HL-60/S4 treated with phorbol 12-myristate 13-acetate at 8.2 ng/mL for 4 days and 3 days (cell line): ENCODE data around the gene ACSF2.

Experiments
- in situ Hi-C: fragments of 300-500 bp; cut with MboI; formaldehyde crosslinking; loops from 2 replicates; pipeline ENCODE4 v1.15.0; 2022; ENCODE audit warnings: low sequenced_read_pairs

ACSF2 gene

DNA sequence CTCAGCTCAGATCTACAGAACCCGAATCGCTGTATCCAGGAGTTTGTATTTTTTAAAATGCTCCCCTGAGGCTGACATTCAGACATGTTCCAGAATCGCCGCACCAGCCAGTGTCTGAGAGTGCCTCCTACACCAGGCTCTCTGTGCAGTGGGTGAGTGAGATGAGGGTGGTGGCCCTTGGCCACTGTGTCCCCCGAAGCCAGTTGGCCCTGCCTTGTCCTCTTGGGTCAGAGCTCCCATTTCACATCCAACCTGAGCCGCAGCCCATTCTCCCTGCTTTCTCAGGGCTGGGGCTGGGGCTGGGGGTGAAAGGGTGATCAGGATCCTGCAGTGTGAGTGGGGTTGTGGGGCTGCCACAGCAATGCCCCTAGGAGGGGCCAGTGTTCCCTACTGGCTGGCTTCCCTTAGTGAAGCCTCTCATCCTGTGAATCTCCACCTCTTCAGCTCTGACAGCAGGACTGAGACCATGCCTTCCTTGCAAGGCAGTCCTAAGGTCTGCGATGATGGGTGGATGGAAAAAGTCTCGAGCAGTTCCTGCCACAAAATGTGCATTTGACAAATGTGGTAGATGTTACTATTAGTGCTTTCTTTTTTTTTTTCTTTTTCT, 69.3 kb downstream of the ACSF2 start:
- in situ Hi-C loops: no loop called here

DNA sequence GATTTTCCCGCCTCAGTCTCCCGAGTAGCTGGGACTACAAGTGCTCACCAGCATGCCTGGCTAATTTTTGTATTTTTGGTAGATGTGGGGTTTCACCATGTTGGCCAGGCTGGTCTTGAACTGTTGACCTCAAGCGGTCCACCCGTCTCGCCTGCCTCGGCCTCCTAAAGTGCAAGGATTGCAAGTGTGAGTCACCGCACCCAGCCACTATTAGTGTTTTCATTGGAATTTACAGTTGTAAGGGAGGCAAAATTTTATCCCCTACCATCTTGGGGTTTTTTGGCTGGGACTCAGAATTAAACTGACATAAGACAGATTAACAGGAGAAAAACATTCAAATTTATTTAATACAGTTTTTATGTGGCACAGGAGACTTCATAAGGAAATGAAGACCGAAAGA, 69.9 kb downstream of the ACSF2 start:
- in situ Hi-C loops: no loop called here

DNA sequence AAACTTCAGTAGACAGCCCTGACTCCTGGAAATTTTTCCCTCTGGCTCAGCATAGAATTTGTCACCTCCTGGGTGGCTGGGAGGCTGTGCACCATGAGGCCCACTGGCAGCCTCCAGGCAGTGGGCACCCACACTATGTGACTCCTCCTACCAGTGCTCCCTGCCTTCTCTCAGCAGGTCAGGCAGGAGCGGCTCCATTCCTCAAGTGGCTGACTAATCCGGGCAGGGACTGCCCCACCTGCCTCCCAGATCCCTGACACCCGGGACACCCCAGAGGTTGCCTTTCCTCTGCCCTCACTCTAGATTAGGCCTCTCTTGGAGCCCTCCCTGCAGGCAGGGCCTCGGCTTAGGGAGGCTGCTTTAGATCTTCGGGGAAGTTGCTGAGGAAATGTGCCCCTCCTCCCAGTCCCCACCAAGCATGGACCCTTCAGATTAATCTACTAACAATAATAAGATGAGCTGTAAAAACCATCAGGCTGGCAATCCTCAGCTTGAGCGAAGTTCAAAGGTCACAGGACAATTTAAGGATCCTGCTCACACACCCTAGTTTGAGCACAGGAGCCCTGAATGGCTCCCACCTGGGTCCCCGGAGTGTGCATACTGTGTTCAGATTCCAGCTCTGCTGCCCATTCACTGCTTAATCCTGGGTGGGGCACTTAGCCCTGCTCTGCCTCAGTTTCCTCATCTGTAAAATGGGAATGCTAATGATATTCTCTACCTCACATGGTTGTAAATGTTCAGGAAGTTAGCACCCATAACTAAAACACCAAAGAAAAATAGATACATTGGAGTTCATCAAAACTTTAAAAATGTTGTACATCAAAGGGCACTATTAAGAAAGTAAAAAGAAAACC, 72.2 kb downstream of the ACSF2 start:
- in situ Hi-C loops: no loop called here

DNA sequence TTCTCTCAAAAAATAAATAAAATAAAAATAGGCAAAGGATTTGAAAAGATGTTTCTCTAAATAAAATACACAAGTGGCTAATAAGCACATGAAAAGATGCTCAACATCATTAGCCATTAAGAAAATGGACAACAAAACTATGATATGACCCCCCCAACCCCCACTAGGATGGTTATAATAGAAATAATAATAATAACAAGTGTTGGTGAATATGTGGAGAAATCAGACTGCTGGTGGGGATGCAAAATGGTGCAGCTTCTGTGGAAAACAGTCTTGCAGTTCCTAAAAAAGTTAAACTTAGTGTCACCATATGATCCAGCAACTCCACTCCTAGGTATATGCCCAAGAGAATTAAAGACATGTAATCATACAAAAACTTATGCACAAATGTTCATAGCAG, 73.3 kb downstream of the ACSF2 start:
- in situ Hi-C loops: no loop called here

DNA sequence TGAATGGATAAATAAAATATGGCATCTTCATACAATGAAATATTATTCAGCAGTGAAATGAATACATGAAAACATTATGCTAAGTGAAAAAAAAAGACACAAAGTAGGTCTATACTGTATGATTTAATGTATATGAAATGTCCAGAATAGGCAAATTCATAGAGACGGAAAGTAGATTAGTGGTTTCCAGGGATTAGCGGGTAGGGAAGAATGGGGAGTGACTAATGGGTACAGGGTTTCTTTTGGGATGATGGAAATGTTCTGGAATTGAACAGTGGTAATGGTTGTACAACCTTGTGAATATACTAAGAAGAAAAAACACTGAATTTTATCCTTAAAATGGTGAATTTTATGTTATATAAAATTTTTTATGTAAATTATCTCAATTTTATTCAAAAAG, 73.7 kb downstream of the ACSF2 start:
- in situ Hi-C loops: no loop called here

DNA sequence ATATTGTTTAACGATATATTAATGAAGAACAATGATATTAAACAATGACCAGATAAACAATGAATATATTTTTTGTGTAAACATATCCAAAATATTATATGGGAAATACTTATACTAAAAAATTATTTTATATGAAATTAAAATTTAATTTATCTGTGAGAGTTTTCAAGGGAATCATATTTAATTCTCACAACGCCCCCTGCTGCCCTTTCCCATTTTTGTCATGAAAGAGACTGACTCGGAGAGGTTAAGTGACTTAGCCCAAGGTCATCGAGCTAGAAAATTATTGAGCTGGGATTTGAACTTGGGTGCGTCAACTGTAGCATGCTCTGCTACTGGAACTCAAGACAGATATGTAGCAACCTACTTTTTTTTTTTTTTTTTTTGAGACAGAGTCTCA, 75.0 kb downstream of the ACSF2 start:
- in situ Hi-C loops: no loop called here

DNA sequence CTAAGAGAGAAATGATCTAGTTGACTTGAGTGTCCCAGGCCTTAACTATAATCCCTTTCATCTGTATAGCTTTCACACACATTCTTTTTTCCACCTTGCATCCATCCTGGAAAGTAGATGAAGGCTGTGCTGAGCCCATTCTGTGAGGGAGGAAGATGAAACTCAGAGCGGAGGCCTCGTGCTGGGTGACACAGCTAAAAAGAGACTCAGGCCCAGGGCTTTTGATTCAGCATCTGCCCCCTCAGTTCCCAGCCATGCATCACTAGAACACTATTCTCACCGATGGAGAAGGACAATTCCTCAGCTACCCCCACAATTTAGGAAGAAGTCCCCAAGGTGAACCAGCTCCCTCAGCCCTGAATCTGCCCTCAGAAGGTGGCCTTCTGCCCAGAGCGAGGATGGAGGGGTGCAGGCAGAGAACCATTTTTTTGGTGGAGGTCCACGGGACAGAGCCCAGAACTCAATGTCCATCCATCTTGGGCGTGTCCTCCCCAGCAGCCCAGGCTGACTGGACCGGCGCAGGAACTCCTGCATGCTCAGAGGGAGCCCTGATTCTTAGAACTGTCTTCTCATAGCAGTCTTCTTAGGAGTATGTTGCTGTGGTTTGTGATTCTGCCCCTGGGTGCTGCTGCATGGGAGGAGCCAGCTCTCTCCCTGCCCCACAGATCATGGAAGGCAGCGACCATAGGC, 76.4 kb downstream of the ACSF2 start:
- in situ Hi-C loops: no loop called here

DNA sequence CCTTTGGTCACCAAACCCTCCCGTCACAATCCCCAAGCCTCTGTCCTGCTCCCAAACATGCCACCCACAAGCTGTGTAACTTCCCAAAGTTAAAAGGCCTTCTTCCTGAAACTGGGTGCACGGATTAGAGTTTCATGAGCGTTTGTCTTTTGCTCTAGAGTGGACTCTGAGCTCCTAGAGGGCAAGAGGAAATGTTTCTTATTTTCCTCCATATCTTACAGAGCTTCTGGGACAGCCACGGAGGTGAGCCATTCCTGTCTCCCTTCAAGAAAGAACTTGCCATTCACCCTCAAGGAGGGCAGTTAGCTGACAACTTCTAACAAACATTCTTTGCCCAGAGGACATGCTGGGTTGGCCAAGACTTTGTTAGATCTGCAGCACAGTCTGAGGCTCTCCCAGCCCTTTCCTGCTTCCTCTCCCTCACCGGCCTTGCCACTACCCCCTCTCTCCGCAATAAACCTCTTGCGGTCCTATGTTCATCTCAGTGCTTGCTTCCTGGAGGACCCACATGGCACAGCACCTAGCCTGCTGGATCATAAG, 79.6 kb downstream of the ACSF2 start:
- in situ Hi-C loops: no loop called here

DNA sequence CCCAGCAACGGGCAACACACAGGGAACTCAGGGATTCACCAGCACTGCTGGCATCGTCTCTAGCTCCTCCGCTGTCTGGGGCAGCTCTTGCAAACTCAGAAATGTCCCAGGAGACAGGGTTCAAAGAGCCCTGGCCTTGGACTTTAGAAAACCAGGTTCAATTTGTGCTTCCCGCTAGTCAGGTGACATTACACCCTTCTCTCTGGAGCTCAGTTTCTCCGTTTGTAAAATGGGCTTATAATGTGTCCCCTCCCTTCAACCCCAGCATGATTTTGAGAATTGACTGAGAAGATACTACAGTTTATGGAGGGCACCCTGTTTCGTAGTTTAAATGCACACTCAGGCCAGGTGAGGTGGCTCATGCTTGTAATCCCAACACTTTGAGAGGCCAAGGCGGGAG, 80.3 kb downstream of the ACSF2 start:
- in situ Hi-C loops: no loop called here

DNA sequence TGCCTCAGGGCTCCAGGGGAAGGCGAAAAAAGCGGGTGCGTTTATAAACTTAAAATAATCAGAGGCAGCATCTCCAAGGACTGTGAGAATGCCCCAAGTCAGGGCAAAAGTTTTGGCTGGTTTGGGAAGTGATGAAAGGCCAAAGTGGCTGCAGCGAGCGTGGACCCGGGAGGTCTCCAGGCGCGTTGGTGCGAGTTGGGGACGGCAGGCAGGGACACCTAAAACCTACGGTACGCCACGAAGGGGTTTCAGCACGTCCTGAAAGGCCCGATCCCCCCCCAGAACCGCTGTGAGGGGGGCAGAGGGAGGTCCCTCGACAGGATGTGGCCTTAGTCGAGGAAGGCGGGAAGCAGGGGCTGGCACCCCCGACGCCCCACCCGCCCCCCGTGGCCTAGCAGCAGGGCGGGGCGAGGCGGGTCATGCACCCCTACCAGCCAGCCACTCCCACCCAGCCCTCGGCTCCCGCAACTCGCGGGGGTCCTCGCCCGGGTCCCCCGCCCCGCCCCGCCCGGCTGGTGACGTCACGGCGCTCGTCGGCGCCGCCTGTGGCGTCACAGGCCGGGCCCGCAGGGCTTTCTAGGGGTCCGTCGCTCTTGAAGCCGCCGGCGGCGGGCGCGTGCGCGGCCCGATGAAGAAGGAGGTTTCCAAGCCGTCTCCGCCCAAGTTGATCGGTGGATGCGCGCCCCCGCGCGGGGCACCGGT, 82.0 kb downstream of the ACSF2 start, which contains the start of gene MYCBPAP:
MYCBPAP (plus strand) TSS at position 569 of the 702 bp plus-strand sequence. CDS start 236 bp downstream, outside the sequence.
- in situ Hi-C loops: no loop called here

DNA sequence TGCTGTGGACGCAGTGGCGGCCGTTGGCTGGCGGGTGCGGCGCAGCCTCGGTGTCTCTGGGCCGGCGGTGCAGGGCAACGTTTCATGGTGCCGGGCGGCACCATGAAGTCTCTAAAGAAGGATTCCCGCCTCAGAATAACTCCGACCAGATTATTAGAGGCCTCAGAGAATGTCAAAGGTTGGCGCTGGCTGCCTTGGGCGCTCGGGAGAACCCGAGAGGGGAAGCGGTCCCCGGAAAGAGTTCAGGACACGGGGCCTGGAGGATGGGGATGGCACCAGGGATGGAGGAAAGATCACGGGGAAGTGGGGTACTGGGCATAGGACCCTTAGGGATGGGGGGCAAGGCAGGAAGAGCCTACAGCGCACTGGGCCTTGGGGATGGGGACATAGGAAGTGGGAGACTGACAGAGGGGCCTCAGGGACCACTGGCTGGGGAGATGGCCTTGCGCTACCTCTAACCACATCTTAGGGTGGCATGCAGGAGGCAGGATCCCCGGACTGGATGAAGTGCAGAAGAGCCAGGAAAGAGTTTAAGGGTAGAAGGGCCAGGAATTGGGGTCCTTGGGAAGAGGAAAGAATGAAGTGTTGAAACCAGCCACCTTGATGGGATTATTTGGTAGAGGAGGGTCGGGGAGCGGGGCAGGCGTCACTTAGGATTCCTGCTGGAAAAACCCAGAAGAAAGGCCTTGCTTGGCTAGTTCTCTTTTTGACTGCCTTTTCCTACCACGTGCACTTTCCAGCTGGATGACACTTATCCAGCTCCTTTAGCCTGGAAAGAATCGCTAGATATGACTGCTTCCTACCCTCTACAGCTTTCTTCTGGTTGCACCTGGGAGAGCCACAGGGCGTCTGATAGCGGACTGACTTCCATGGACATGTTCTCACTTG, 82.8 kb downstream of the ACSF2 start:
- in situ Hi-C loops: no loop called here

DNA sequence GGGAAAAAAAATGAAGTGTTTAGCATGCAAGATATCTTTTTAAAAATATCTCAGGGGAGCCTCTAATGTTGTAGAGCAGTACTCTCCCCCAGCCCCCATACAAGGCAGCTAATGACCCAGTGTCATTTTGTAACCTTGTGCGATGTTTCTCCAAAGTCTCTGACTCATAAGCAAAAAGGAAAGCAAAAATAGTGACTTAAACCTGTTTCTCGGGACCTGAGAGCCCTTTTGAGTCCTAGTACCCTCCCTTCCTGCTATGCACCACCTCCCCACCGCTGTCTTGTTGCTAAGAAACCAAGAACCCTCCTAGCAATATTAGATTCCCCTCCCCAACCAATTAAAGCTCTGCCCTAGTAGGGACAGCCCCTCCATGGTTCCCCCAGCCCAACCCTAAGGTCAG, 85.0 kb downstream of the ACSF2 start:
- in situ Hi-C loops: no loop called here

DNA sequence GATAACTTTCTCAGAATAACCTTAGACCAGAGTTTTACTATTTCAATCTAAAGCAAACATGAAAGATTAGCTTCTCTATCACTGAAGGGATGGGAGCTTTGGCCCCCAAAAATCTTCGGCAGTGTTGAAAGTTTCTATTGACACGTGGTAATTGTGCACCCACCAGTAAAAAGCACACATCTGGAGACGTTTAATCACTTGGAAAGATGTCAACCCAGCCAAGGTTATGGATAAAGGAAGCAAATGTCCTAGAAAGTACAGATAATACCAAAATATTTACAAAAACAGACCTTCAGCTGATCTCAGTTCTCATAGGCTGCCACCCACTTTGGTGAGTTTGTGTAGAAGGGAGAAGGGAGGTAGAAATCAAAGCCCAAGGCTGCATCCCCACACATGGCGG, 87.5 kb downstream of the ACSF2 start:
- in situ Hi-C loops: no loop called here

DNA sequence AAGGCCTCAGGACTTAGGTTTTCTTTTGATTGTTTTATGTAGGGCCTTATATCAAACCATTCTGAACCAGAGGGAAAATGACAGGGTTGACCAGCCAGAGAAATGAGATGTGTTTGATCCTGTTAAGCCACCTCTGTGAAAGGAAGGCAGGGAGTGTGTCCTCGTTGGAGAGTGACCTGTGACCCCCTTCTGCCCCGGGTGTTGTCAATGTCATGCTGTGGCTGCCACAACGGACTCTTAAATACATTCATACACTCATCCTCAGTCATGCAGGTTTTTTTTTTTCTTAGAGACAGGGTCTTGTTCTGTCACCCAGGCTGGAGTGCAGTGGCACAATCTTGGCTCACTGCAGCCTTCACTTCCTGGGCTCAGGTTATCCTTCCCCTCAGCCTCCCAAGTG, 88.4 kb downstream of the ACSF2 start:
- in situ Hi-C loops: no loop called here

DNA sequence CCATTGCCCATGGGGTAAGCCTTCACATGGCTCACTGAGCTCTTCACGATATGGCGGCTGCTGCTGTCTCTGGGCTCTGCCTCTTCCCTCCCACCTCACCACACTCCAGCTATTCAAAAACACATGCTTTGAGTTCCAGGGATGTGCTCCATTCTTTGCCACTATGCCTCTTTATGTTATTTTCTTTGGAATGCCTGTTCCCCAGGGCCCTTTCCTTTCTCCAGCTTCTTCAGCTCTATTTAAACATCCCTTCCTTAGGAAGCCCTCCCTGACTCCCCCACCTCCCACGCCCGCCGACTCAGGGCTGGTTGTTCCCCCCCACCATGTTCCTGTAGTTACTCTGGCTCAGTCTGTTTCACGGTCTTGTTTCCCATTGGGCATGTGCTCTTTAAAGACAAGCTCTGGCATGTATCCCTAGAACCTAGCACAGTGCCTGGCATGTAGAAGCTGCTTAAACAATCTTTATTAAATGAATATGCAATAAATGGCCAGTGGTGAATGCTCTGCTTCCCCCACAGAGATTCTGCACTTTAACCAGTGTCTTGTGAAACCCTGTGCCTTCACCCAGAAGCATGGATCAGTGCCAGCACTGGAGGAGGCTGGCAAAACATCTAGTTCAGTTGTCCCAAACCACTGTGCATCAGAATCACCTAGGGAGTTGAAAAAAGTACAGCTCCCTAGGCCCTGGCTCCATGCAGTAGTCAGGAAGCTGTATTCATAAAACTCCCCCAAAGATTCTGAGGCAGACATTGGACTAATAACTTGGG, 89.1 kb downstream of the ACSF2 start:
- in situ Hi-C loops: no loop called here

DNA sequence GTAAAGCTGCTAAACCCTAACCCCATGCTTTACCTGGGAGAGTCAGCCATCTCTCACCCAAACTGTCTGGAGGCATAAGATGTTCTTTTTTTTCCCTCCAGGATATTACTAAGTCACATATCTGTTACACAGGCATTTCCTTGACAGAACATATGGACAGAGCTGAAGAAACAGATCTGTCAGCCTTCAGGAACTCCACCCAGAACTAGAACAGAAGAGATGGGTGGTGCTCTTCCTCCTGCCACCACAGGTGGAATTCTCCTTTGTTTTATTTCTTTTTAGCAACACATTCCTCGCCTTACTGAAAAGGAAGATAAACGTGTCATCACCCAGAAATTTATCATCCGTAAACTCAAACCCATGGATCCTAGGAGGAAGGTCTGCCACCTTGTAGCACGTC, 91.0 kb downstream of the ACSF2 start:
- in situ Hi-C loops: no loop called here

DNA sequence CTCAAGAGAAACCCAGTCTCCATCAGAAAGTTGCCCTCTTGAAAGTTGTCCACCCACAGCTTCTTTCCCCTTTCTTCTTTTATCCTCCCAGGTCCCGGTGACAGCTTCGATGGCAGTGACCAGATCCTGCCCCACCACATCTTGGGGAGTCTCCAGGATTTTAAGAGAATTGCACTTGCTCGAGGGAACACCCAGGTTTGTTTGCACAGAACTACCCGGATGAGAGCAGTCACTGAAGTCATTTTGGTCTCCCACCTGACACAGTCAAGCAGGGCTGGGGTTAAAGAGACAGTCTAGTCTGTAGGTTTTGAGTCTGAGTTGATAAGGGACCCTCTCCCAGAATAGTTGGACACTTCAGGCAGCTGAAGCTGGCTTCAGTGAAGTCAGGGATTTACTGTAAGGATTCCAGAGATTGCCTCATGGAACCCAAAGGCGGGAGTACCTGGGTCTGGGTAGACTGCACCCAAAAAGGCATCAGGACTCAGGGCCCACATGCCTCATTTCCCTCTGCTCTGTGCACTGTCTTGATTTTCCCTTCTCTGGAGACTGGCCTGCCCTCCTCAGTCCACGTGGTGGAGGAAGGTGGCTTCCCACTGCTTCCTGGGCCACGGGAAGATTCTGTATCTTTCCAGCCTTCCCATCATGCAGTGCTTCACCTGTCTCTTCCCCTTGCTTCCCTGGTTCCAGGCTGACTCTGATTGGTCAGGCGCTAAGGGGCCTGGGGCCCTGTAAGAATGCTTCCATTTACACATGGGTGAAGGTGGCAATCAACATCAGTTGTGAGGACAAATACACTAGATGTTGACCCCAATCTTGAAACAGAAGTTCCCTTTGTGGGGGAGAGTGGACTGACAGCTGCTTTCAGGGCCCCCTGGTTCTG, 91.7 kb downstream of the ACSF2 start:
- in situ Hi-C loops: no loop called here

DNA sequence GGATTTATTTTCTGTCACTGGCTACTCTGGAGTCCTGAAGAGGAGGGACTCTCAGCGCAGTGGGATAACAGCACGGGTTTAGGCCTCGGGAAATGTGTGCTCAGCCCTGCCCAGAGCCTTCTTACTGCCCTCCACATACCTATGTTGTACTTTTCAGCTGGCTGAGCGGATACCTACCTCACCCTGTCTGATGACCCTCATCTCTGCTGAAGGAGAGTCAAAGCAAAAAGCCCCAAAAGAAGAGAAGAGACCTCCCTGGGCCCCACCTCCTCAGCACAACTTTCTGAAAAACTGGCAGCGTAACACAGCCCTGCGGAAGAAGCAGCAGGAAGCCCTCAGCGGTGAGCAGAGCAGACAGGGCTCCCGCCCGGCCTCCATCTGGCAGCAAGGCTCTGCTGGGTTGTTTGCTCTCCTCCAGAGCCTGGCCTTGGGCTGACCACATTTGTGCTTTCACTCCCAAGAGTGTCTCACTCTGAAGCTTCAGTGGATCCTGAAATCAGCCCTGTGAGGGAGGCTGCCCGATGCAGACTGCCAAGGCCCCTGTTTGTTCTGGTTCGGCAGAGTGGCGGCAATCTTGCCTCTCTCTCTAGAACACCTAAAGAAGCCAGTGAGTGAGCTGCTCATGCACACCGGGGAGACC, 92.5 kb downstream of the ACSF2 start:
- in situ Hi-C loops: no loop called here
